Loucy (cell line): ENCODE data around the gene BTN3A1.

Source experiments
- CTCF ChIP-seq: fragments of 200-600 bp; sonication (generic); conservative IDR thresholded peaks from 2 replicates; pipeline ENCODE4 v1.5.1; 2014; ENCODE audit warnings: mild to moderate bottlenecking, antibody characterized with exemption, low read length
- EZH2phosphoT487 ChIP-seq: fragments of 200-600 bp; IDR thresholded peaks from 2 replicates; pipeline ENCODE4 v1.6.1; 2018; ENCODE audit warnings: antibody characterized with exemption, mild to moderate bottlenecking, moderate library complexity, borderline replicate concordance

- TF ChIP-seq CTCF, result no peak
- TF ChIP-seq EZH2phosphoT487, result no peak
Observed at GRCh38 chr6:26414281-26414680, 12.2 kb downstream of the BTN3A1 start.
